ENCODE data around the gene CFAP45. TPM values are rescaled to one million over a fixed set of nuclear protein-coding genes. Genes with fewer than 3 reads are reported as not detected.

Gene CFAP45
- total and polyA plus RNA-seq, 9 of the 15 experiments (the other 6 are each of a cell fraction or from before 2014, with no cell fraction given) = 0.65 to 2.4 (median 1.5) TPM

GRCh38 chr1:159881622-159882526 is 18.1 kb downstream of the CFAP45 start (continued):
- TF ChIP-seq THAP12 (CRISPR knock-in tag; IDR thresholded peaks at IDR 0.05) (no peak), ZNF407 (IDR thresholded peaks at IDR 0.05; ENCODE audit: low read depth) (no peak), TEAD4 (IDR thresholded peaks at IDR 0.05; ENCODE audit: low read length) (no peak), TEAD4 (CRISPR knock-in tag; IDR thresholded peaks at IDR 0.05; ENCODE audit: borderline replicate concordance) (no peak), REST (IDR thresholded peaks at IDR 0.05; ENCODE audit: borderline replicate concordance) (no peak), REST (CRISPR knock-in tag; IDR thresholded peaks at IDR 0.05; ENCODE audit: low read depth) (no peak), POLR2AphosphoS2 (IDR thresholded peaks at IDR 0.05; ENCODE audit: low read length) (no peak)

All from K562 (cell line).